Peyer's patch (tissue), 4 donors: ENCODE results near the gene IQCK. TPM values are rescaled to one million over a fixed set of nuclear protein-coding genes. Genes with fewer than 3 reads are reported as not detected.

Experiments used
- DNase-seq, 3 donors: peaks; one replicate each; pipeline ENCODE4 v3.0.0-alpha.2; 2017 to 2019
- H3K27ac ChIP-seq, 4 donors: fragments of 200-600 bp; sonication (generic); one replicate each; pipeline ENCODE4 v1.5.1; 2016 to 2019
- H3K27me3 ChIP-seq, 2 donors: fragments of 200-600 bp; sonication (generic); one replicate each; pipeline ENCODE4 v1.5.1; 2019
- H3K36me3 ChIP-seq, 3 donors: fragments of 200-600 bp; sonication (generic); one replicate each; pipeline ENCODE4 v1.5.1; 2016 to 2019
- H3K4me1 ChIP-seq, 4 donors: fragments of 200-600 bp; sonication (generic); one replicate each; pipeline ENCODE4 v1.5.1; 2016 to 2019
- H3K4me3 ChIP-seq, 4 donors: fragments of 200-600 bp; sonication (generic); 1 replicate in 3 of 4; 2 replicates in 1 of 4; pipeline ENCODE4 v1.5.1; 2016 to 2019; ENCODE audit warnings: mild to moderate bottlenecking in 1 of 4
- H3K9me3 ChIP-seq, 4 donors: fragments of 200-600 bp; sonication (generic); one replicate each; pipeline ENCODE4 v1.5.1; 2016 to 2019; ENCODE audit warnings: mild to moderate bottlenecking in 1 of 4
- POLR2A ChIP-seq, 2 donors: fragments of 450-650 bp; IDR thresholded peaks; one replicate each; pipeline ENCODE4 v1.5.1; 2017; ENCODE audit warnings: antibody characterized with exemption in 2 of 2, mild to moderate bottlenecking in 2 of 2, moderate library complexity in 2 of 2
- total RNA-seq, 4 donors: library from RNA; depleted of rRNA; stranded (reverse); fragments of >200 nt; gene quantifications; one replicate each; pipeline ENCODE4 v1.1.0, GENCODE V29; 2016
- TF ChIP-seq, protein P1 (sequence below), 6 experiments: fragments of 450-650 bp in 4 of 6; fragments of 200-600 bp in 2 of 6; sonication (generic) in 1 of 6; IDR thresholded peaks; one replicate each; pipeline ENCODE4 v1.5.1; 2017 to 2019; ENCODE audit warnings: antibody characterized with exemption in 6 of 6, mild to moderate bottlenecking in 3 of 6, moderate library complexity in 1 of 6

IQCK gene
- total RNA-seq, 4 donors from 2014 or later: 8.2 to 42.9 (median 10.3) TPM

DNA sequence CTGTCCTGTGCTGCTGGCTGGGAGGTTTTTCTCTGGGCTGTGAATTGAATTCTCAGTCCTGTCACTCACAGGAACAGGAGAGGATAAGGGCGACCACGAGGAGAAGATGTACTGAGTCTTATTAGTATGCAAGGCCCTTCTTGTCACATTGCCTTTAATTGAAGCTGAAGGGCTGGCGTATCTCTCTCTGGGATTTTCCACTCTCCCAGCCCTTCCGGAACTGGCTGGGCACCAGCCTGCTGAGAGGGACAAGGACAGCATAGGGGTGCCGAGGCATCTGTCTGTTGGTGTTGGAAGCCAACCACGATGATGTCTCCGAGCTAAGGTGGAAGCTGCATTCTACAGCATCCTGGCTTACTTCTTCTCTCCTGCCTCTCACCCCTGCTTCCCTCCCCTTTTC is 133.4 kb downstream of the IQCK start:
- no peak for TF ChIP-seq POLR2A (IDR thresholded peaks at IDR 0.05)
- TF ChIP-seq, protein P1, sequence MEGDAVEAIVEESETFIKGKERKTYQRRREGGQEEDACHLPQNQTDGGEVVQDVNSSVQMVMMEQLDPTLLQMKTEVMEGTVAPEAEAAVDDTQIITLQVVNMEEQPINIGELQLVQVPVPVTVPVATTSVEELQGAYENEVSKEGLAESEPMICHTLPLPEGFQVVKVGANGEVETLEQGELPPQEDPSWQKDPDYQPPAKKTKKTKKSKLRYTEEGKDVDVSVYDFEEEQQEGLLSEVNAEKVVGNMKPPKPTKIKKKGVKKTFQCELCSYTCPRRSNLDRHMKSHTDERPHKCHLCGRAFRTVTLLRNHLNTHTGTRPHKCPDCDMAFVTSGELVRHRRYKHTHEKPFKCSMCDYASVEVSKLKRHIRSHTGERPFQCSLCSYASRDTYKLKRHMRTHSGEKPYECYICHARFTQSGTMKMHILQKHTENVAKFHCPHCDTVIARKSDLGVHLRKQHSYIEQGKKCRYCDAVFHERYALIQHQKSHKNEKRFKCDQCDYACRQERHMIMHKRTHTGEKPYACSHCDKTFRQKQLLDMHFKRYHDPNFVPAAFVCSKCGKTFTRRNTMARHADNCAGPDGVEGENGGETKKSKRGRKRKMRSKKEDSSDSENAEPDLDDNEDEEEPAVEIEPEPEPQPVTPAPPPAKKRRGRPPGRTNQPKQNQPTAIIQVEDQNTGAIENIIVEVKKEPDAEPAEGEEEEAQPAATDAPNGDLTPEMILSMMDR (IDR thresholded peaks at IDR 0.05): no peak
- no peak overlapping the region for H3K27ac ChIP-seq
- H3K36me3 ChIP-seq: no peaks in the 10 kb centered on the region
- no peaks in the 10 kb centered on the region for H3K27me3 ChIP-seq
- H3K4me3 ChIP-seq: no peak overlapping the region
- H3K4me1 ChIP-seq: no peaks in the 10 kb centered on the region
- no peaks in the 10 kb centered on the region for H3K9me3 ChIP-seq
- peak in 1 of 3 donors; percentile 19 for DNase-seq

DNA sequence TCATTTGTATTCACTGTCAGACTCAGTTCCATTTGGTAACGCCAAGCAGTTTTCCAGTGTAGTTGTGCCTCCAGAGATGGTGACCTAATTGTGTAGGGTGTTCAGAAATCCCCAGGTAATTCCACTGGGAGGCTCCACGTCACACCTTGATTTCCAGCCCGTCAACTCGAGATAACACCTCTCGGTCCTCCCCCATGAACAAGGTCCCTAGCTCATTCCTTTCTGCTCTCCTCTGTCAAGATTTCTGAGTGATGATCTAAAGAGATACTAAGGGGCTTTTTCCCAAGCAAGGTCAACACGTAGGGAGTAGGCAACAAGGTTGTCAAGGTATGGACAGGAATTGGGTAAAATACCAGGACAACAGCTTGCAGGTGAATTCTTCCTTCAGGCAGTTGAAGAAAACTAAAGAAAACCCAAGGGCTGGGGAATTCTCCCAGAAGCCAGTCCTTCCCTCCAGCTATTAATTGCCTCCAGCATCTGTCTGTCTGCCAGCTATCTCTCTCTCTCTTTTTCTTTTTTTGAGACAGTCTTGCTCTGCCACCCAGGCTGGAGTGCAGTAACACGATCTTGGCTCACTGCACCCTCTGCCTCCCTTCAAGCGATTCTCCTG is 135.2 kb downstream of the IQCK start:
- DNase-seq: peak in 1 of 3 donors; percentile 2
- no peak overlapping the region for H3K27ac ChIP-seq

DNA sequence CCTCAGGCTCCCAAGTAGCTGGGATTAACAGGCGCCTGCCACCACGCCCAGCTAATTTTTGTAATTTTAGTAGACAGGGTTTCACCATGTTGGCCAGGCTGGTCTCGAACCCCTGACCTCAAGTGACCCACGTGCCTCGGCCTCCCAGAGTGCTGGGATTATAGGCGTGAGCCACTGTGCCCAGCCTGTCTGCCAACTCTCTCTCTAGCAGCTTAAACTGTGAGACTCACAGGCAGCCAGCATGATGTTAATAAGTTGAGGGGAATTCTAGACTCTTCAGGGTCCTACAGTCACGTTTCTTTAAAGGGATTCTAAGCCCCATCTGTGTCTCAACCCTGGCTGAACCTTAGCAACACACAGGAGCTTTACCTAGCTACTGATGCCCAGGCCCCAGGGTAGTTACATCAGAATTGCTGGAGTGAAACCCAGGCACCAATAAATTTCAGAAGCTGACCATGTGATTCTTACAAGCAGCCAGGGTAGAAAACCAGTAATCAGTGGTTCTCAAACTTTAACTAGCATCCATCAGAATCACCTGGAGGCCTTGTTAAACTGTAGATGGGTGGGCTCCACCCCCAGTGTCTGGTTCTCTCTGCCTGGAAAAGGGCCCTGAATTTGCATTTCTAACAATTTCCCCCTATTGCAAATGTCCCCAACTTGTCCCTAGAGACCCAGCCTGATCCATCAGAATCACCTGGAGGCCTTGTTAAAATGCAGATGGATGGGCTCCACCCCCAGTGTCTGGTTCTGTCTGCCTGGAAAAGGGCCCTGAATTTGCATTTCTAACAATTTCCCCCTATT is 135.9 kb downstream of the IQCK start:
- TF ChIP-seq POLR2A (IDR thresholded peaks at IDR 0.05): no peak
- TF ChIP-seq, protein P1 (IDR thresholded peaks at IDR 0.05): no peak
- DNase-seq: peak in 1 of 3 donors; percentile 8
- H3K27ac ChIP-seq: no peak overlapping the region

More for the DNA sequence above, 135.2 kb downstream of the IQCK start:
- H3K4me1 ChIP-seq: no peaks in the 10 kb centered on the region
- H3K9me3 ChIP-seq: no peaks in the 10 kb centered on the region
- TF ChIP-seq, protein P1 (IDR thresholded peaks at IDR 0.05): no peak
- TF ChIP-seq POLR2A (IDR thresholded peaks at IDR 0.05): no peak
- H3K27me3 ChIP-seq: no peaks in the 10 kb centered on the region
- no peak overlapping the region for H3K4me3 ChIP-seq
- no peaks in the 10 kb centered on the region for H3K36me3 ChIP-seq

DNA sequence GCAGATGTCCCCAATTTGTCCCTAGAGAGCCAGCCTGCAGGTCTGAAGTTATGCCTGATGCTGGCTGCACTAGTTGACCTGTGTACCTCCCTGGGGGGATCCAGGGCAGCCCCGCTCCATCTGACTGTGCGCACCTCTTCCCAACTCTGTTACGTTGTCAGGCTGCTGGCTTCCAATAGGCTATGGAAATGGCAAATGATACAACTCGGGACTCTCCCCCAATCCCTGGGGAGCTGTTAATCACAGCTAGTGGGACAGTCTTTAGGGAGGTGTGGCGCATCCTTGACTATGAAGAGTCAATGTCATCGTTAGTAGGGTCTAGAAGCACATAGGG is 136.4 kb downstream of the IQCK start:
- TF ChIP-seq, protein P1 (IDR thresholded peaks at IDR 0.05): no peak
- TF ChIP-seq POLR2A (IDR thresholded peaks at IDR 0.05): no peak
- peak in 1 of 3 donors; percentile 19 for DNase-seq
- H3K9me3 ChIP-seq: no peaks in the 10 kb centered on the region
- H3K36me3 ChIP-seq: no peaks in the 10 kb centered on the region
- no peaks in the 10 kb centered on the region for H3K27me3 ChIP-seq
- no peak overlapping the region for H3K4me3 ChIP-seq
- no peaks in the 10 kb centered on the region for H3K4me1 ChIP-seq
- H3K27ac ChIP-seq: no peak overlapping the region

More for the DNA sequence above, 135.9 kb downstream of the IQCK start:
- H3K4me1 ChIP-seq: no peaks in the 10 kb centered on the region
- no peaks in the 10 kb centered on the region for H3K27me3 ChIP-seq
- no peaks in the 10 kb centered on the region for H3K36me3 ChIP-seq
- H3K9me3 ChIP-seq: no peaks in the 10 kb centered on the region
- no peak overlapping the region for H3K4me3 ChIP-seq

DNA sequence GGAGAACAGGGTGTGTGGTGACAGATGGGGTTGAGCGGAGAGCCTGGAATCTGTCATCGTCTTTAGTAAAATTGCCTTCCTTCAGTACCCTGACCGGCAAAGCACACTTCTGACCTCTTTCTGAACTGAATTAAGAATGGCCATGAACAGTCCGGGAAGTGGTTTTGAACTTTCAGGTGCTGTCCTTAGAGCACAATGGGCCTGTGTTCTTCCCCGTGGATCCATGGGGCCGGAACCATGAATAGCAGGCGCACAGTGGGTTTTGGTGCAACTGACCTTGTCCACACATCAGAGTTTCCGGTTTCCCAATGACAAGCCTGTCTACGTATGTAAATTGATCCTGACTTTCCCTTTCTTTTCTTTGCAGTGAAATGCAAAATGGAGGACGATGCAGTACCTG is 138.0 kb downstream of the IQCK start:
- no peak overlapping the region for H3K4me3 ChIP-seq
- no peaks in the 10 kb centered on the region for H3K27me3 ChIP-seq
- DNase-seq: no peak
- no peaks in the 10 kb centered on the region for H3K36me3 ChIP-seq
- no peaks in the 10 kb centered on the region for H3K4me1 ChIP-seq
- no peak overlapping the region for H3K27ac ChIP-seq
- H3K9me3 ChIP-seq: no peaks in the 10 kb centered on the region
- TF ChIP-seq POLR2A (IDR thresholded peaks at IDR 0.05): no peak
- TF ChIP-seq, protein P1 (IDR thresholded peaks at IDR 0.05): no peak
